ENCODE measurements around the gene SH3D19. TPM values are rescaled to one million over a fixed set of nuclear protein-coding genes. Genes with fewer than 3 reads are reported as not detected.
"Not testable (repeated sequence)": the region's sequence is repeated elsewhere in the genome, so short reads cannot be mapped to it uniquely, and the experiment has no call there.

SH3D19 gene
- total and polyA plus RNA-seq, 4 donors = 40.3 to 62.1 (median 40.9) TPM

- DNase-seq (ENCODE audit: low read depth in 4 of 6, low spot score in 6 of 6) = no peak
- peak overlapping the region; percentile 76 for H3K4me3 ChIP-seq (ENCODE audit: low read depth, low read length)
- peaks cover 6% of the 10 kb centered on the region for H3K4me1 ChIP-seq (ENCODE audit: control insufficient read depth, insufficient read depth, low read length)
- peak overlapping the region; percentile 89 for H3K27ac ChIP-seq (ENCODE audit: low read depth, low read length)
- H3K27me3 ChIP-seq (ENCODE audit: control insufficient read depth, insufficient read depth, low read length) = no peaks in the 10 kb centered on the region
- H3K36me3 ChIP-seq (ENCODE audit: control insufficient read depth, insufficient read depth, low read length) = no peaks in the 10 kb centered on the region
- H3K9me3 ChIP-seq (ENCODE audit: control insufficient read depth, insufficient read depth, low read length) = no peaks in the 10 kb centered on the region
- WGBS (ENCODE audit: insufficient coverage) = no CpG with 5 or more reads among the region's 1 CpG
These were observed 1.7 kb downstream of the SH3D19 start for GRCh38 chr4:151323667-151324066.

- H3K9me3 ChIP-seq (ENCODE audit: control insufficient read depth, insufficient read depth, low read length) = no peaks in the 10 kb centered on the region
- DNase-seq (ENCODE audit: low read depth in 4 of 6, low spot score in 6 of 6) = no peak
- peaks cover 6% of the 10 kb centered on the region for H3K4me1 ChIP-seq (ENCODE audit: control insufficient read depth, insufficient read depth, low read length)
- H3K27me3 ChIP-seq (ENCODE audit: control insufficient read depth, insufficient read depth, low read length) = no peaks in the 10 kb centered on the region
- peak overlapping the region; percentile 76 for H3K4me3 ChIP-seq (ENCODE audit: low read depth, low read length)
- H3K27ac ChIP-seq (ENCODE audit: low read depth, low read length) = no peak overlapping the region
- H3K36me3 ChIP-seq (ENCODE audit: control insufficient read depth, insufficient read depth, low read length) = no peaks in the 10 kb centered on the region
These were observed 2.8 kb downstream of the SH3D19 start for GRCh38 chr4:151322570-151322969.

- H3K27ac ChIP-seq (ENCODE audit: low read depth, low read length) = not testable (repeated sequence)
These were observed 3.2 kb downstream of the SH3D19 start for GRCh38 chr4:151322161-151322560.

GRCh38 chr4:151321586-151321985 is 3.8 kb downstream of the SH3D19 start:
- no CpG with 5 or more reads among the region's 1 CpG for WGBS (ENCODE audit: insufficient coverage)
- no peaks in the 10 kb centered on the region for H3K36me3 ChIP-seq (ENCODE audit: control insufficient read depth, insufficient read depth, low read length)
- no peaks in the 10 kb centered on the region for H3K9me3 ChIP-seq (ENCODE audit: control insufficient read depth, insufficient read depth, low read length)
- H3K4me1 ChIP-seq (ENCODE audit: control insufficient read depth, insufficient read depth, low read length) = peaks cover 7% of the 10 kb centered on the region
- no peaks in the 10 kb centered on the region for H3K27me3 ChIP-seq (ENCODE audit: control insufficient read depth, insufficient read depth, low read length)
- H3K27ac ChIP-seq (ENCODE audit: low read depth, low read length) = no peak overlapping the region
- H3K4me3 ChIP-seq (ENCODE audit: low read depth, low read length) = no peak overlapping the region
- DNase-seq (ENCODE audit: low read depth in 4 of 6, low spot score in 6 of 6) = no peak

More at GRCh38 chr4:151322161-151322560, 3.2 kb downstream of the SH3D19 start:
- peak overlapping the region; percentile 76 for H3K4me3 ChIP-seq (ENCODE audit: low read depth, low read length)
- H3K4me1 ChIP-seq (ENCODE audit: control insufficient read depth, insufficient read depth, low read length); H3K27me3 ChIP-seq (ENCODE audit: control insufficient read depth, insufficient read depth, low read length); H3K9me3 ChIP-seq (ENCODE audit: control insufficient read depth, insufficient read depth, low read length); DNase-seq (ENCODE audit: low read depth in 4 of 6, low spot score in 6 of 6); H3K36me3 ChIP-seq (ENCODE audit: control insufficient read depth, insufficient read depth, low read length): not testable (repeated sequence)
- no CpG with 5 or more reads among the region's 4 CpGs for WGBS (ENCODE audit: insufficient coverage)

- Histone ChIP-seq H3K4me1 (ENCODE audit: control insufficient read depth, insufficient read depth, low read length) (peaks cover 3% of the 10 kb centered on the region), H3K36me3 (ENCODE audit: control insufficient read depth, insufficient read depth, low read length) (no peaks in the 10 kb centered on the region), H3K27me3 (ENCODE audit: control insufficient read depth, insufficient read depth, low read length) (no peaks in the 10 kb centered on the region), H3K4me3 (ENCODE audit: low read depth, low read length) (no peak overlapping the region), H3K27ac (ENCODE audit: low read depth, low read length) (no peak overlapping the region), H3K9me3 (ENCODE audit: control insufficient read depth, insufficient read depth, low read length) (no peaks in the 10 kb centered on the region)
- no CpG with 5 or more reads among the region's 1 CpG for WGBS (ENCODE audit: insufficient coverage)
- DNase-seq (ENCODE audit: low read depth in 4 of 6, low spot score in 6 of 6) = no peak
These were observed 5.9 kb downstream of the SH3D19 start for GRCh38 chr4:151319490-151319889.

GRCh38 chr4:151318307-151319006 is 6.9 kb downstream of the SH3D19 start:
- Histone ChIP-seq H3K4me1 (ENCODE audit: control insufficient read depth, insufficient read depth, low read length) (peaks cover 3% of the 10 kb centered on the region), H3K9me3 (ENCODE audit: control insufficient read depth, insufficient read depth, low read length) (no peaks in the 10 kb centered on the region), H3K36me3 (ENCODE audit: control insufficient read depth, insufficient read depth, low read length) (no peaks in the 10 kb centered on the region), H3K4me3 (ENCODE audit: low read depth, low read length) (no peak overlapping the region), H3K27me3 (ENCODE audit: control insufficient read depth, insufficient read depth, low read length) (no peaks in the 10 kb centered on the region), H3K27ac (ENCODE audit: low read depth, low read length) (no peak overlapping the region)
- DNase-seq (ENCODE audit: low read depth in 4 of 6, low spot score in 6 of 6) = no peak
- no CpG with 5 or more reads among the region's 1 CpG for WGBS (ENCODE audit: insufficient coverage)

GRCh38 chr4:151316645-151317044 is 8.8 kb downstream of the SH3D19 start:
- H3K9me3 ChIP-seq (ENCODE audit: control insufficient read depth, insufficient read depth, low read length) = no peaks in the 10 kb centered on the region
- 58% methylated on average over 1 of the region's 2 CpGs for WGBS (ENCODE audit: insufficient coverage)
- no peak overlapping the region for H3K4me3 ChIP-seq (ENCODE audit: low read depth, low read length)
- no peaks in the 10 kb centered on the region for H3K36me3 ChIP-seq (ENCODE audit: control insufficient read depth, insufficient read depth, low read length)
- peaks cover 3% of the 10 kb centered on the region for H3K4me1 ChIP-seq (ENCODE audit: control insufficient read depth, insufficient read depth, low read length)
- no peak overlapping the region for H3K27ac ChIP-seq (ENCODE audit: low read depth, low read length)
- no peak for DNase-seq (ENCODE audit: low read depth in 4 of 6, low spot score in 6 of 6)
- no peaks in the 10 kb centered on the region for H3K27me3 ChIP-seq (ENCODE audit: control insufficient read depth, insufficient read depth, low read length)

GRCh38 chr4:151315212-151315886 is 10.1 kb downstream of the SH3D19 start:
- no peak for DNase-seq (ENCODE audit: low read depth in 4 of 6, low spot score in 6 of 6)
- H3K9me3 ChIP-seq (ENCODE audit: control insufficient read depth, insufficient read depth, low read length) = no peaks in the 10 kb centered on the region
- H3K4me3 ChIP-seq (ENCODE audit: low read depth, low read length) = no peak overlapping the region
- peaks cover 3% of the 10 kb centered on the region for H3K4me1 ChIP-seq (ENCODE audit: control insufficient read depth, insufficient read depth, low read length)
- no peak overlapping the region for H3K27ac ChIP-seq (ENCODE audit: low read depth, low read length)
- H3K27me3 ChIP-seq (ENCODE audit: control insufficient read depth, insufficient read depth, low read length) = no peaks in the 10 kb centered on the region
- no peaks in the 10 kb centered on the region for H3K36me3 ChIP-seq (ENCODE audit: control insufficient read depth, insufficient read depth, low read length)
- WGBS (ENCODE audit: insufficient coverage) = no CpG with 5 or more reads among the region's 2 CpGs

- H3K36me3 ChIP-seq (ENCODE audit: control insufficient read depth, insufficient read depth, low read length) = no peaks in the 10 kb centered on the region
- no peak overlapping the region for H3K27ac ChIP-seq (ENCODE audit: low read depth, low read length)
- H3K27me3 ChIP-seq (ENCODE audit: control insufficient read depth, insufficient read depth, low read length) = no peaks in the 10 kb centered on the region
- H3K4me1 ChIP-seq (ENCODE audit: control insufficient read depth, insufficient read depth, low read length) = peaks cover 3% of the 10 kb centered on the region
- no peak overlapping the region for H3K4me3 ChIP-seq (ENCODE audit: low read depth, low read length)
- WGBS (ENCODE audit: insufficient coverage) = no CpG with 5 or more reads among the region's 1 CpG
- no peaks in the 10 kb centered on the region for H3K9me3 ChIP-seq (ENCODE audit: control insufficient read depth, insufficient read depth, low read length)
- DNase-seq (ENCODE audit: low read depth in 4 of 6, low spot score in 6 of 6) = no peak
These were observed 10.9 kb downstream of the SH3D19 start for GRCh38 chr4:151314479-151314878.

GRCh38 chr4:151314010-151314355 is 11.4 kb downstream of the SH3D19 start:
- Histone ChIP-seq H3K27ac (ENCODE audit: low read depth, low read length) (no peak overlapping the region), H3K4me3 (ENCODE audit: low read depth, low read length) (no peak overlapping the region), H3K36me3 (ENCODE audit: control insufficient read depth, insufficient read depth, low read length) (no peaks in the 10 kb centered on the region), H3K27me3 (ENCODE audit: control insufficient read depth, insufficient read depth, low read length) (no peaks in the 10 kb centered on the region), H3K4me1 (ENCODE audit: control insufficient read depth, insufficient read depth, low read length) (peaks cover 3% of the 10 kb centered on the region), H3K9me3 (ENCODE audit: control insufficient read depth, insufficient read depth, low read length) (no peaks in the 10 kb centered on the region)
- DNase-seq (ENCODE audit: low read depth in 4 of 6, low spot score in 6 of 6) = peak in 2 of 6 donors; percentile 16 to 24
- WGBS (ENCODE audit: insufficient coverage) = 30% methylated on average over 1 of the region's 1 CpG
